HepG2 (cell line): ENCODE results near the gene DST. TPM values are rescaled to one million over a fixed set of nuclear protein-coding genes. Genes with fewer than 3 reads are reported as not detected.

Source experiments
- ATAC-seq: fragments of 200-7000 bp; cut with Tn5 transposase; 3 replicates; pipeline ENCODE4 v1.9.1; 2020; ENCODE audit warnings: mild to moderate bottlenecking, moderate library complexity
- BruUV-seq: library from RNA; stranded (reverse); fragments of 400-500 nt; replicated peaks from 2 replicates; lab custom pipeline; 2021; lab: Mats Ljungman, UMichigan
- CTCF ChIA-PET: fragments of 300-600 bp; formaldehyde crosslinking; extraction: SDS; loops from one replicate; lab custom pipeline; 2021; ENCODE audit warnings: low total read pairs, inconsistent platforms, low intra/inter-chr PET ratio; lab: Yijun Ruan, JAX
- POLR2A ChIA-PET: fragments of 350-600 bp; sonication (Branson Sonifier 250); formaldehyde crosslinking; loops from one replicate; lab custom pipeline; 2020; ENCODE audit warnings: antibody characterized with exemption, inconsistent platforms; lab: Yijun Ruan, JAX
- DNase-seq: peaks from one replicate; pipeline ENCODE4 v3.0.0-alpha.2; 2015; ENCODE audit warnings: low spot score
- FAIRE-seq: peaks from 3 replicates; lab custom pipeline; 2011; peaks lifted over from hg19 to GRCh38; lab: Jason Lieb, UNC
- H2AFZ ChIP-seq: one replicate; pipeline ENCODE4 v1.6.1; 2011; ENCODE audit warnings: low read length, inconsistent platforms
- H3K27ac ChIP-seq: fragments of 300-600 bp; 3 replicates; pipeline ENCODE4 v1.8.0; 2011; ENCODE audit warnings: mixed run types, mild to moderate bottlenecking, mixed read lengths, low read length, inconsistent platforms; ENCODE audit not compliant: insufficient read depth; ENCODE audit errors: extremely low read length
- H3K27me3 ChIP-seq, 2 experiments: fragments of 200-600 bp in 1 of 2; 2 replicates in 1 of 2; 3 replicates in 1 of 2; pipeline versions ENCODE4 v1.6.0 to v1.8.0; 2011; ENCODE audit warnings: low read length in 2 of 2, mild to moderate bottlenecking in 2 of 2, moderate library complexity in 2 of 2, inconsistent platforms in 1 of 2; ENCODE audit not compliant: insufficient read depth in 2 of 2, control insufficient read depth in 1 of 2
- H3K36me3 ChIP-seq, 2 experiments: fragments of 200-600 bp in 1 of 2; replicated peaks in 1 of 2; 2 replicates in 1 of 2; 3 replicates in 1 of 2; pipeline versions ENCODE4 v1.5.1 to v1.8.0; 2011; ENCODE audit warnings: low read length in 2 of 2, inconsistent platforms in 1 of 2; ENCODE audit not compliant: insufficient read depth in 2 of 2, control insufficient read depth in 1 of 2
- H3K4me1 ChIP-seq: 2 replicates; pipeline ENCODE4 v1.5.1; 2012; ENCODE audit warnings: low read length, inconsistent platforms; ENCODE audit not compliant: insufficient read depth
- H3K4me2 ChIP-seq: 2 replicates; pipeline ENCODE4 v1.6.0; 2011; ENCODE audit warnings: low read depth, low read length, inconsistent platforms
- H3K4me3 ChIP-seq, 3 experiments: fragments of 200-600 bp in 1 of 3; sonication (generic), shearing (Covaris generic) in 1 of 3; replicated peaks in 1 of 3; 2 replicates each; pipeline ENCODE4 v1.5.1; 2011 to 2016; ENCODE audit warnings: low read length in 3 of 3, inconsistent platforms in 2 of 3, low read depth in 2 of 3, mild to moderate bottlenecking in 2 of 3, control low read depth in 1 of 3, mixed read lengths in 1 of 3; ENCODE audit not compliant: insufficient read depth in 1 of 3
- H3K79me2 ChIP-seq: one replicate; pipeline ENCODE4 v1.6.1; 2011; ENCODE audit warnings: low read length, inconsistent platforms; ENCODE audit not compliant: insufficient read depth
- H3K9ac ChIP-seq: 2 replicates; pipeline ENCODE4 v1.6.0; 2011; ENCODE audit warnings: mild to moderate bottlenecking, low read depth, low read length, inconsistent platforms; ENCODE audit not compliant: insufficient read depth
- H3K9me3 ChIP-seq: 2 replicates; pipeline ENCODE4 v1.5.1; 2012; ENCODE audit warnings: mild to moderate bottlenecking, low read length
- H4K20me1 ChIP-seq: 2 replicates; pipeline ENCODE4 v1.6.0; 2011; ENCODE audit warnings: inconsistent platforms, mild to moderate bottlenecking, low read length, moderate library complexity; ENCODE audit not compliant: insufficient read depth
- ASH2L ChIP-seq: fragments of 300-600, 200-600 bp; sonication (generic); IDR thresholded peaks from 2 replicates; pipeline ENCODE4 v1.7.0; 2017; ENCODE audit warnings: low read depth, mild to moderate bottlenecking, moderate library complexity, mixed read lengths, low read length; ENCODE audit not compliant: insufficient read length
- JUND ChIP-seq: sonication (generic); formaldehyde crosslinking; IDR thresholded peaks from 2 replicates; pipeline ENCODE4 v1.8.0; 2022; ENCODE audit warnings: mild to moderate bottlenecking, missing genetic modification reagents
- KAT8 ChIP-seq: IDR thresholded peaks from 2 replicates; pipeline ENCODE4 v1.6.1; 2016; ENCODE audit warnings: missing genetic modification reagents, missing compliant biosample characterization
- NFATC3 ChIP-seq: sonication (generic); formaldehyde crosslinking; IDR thresholded peaks from 2 replicates; pipeline ENCODE4 v1.5.1; 2020; ENCODE audit warnings: mild to moderate bottlenecking, missing genetic modification reagents
- ONECUT2 ChIP-seq: sonication (generic); formaldehyde crosslinking; IDR thresholded peaks from 2 replicates; pipeline ENCODE4 v1.4.0; 2020; ENCODE audit warnings: missing genetic modification reagents
- PCBP2 ChIP-seq: fragments of 200-400 bp; formaldehyde crosslinking; optimal IDR thresholded peaks from 2 replicates; pipeline ENCODE3; 2018; ENCODE audit warnings: low read length, low read depth; ENCODE audit not compliant: poor library complexity, severe bottlenecking
- RFXAP ChIP-seq: sonication (generic); formaldehyde crosslinking; IDR thresholded peaks from 2 replicates; pipeline ENCODE4 v1.4.0; 2020; ENCODE audit warnings: missing genetic modification reagents, borderline replicate concordance
- SMAD9 ChIP-seq: sonication (generic); formaldehyde crosslinking; IDR thresholded peaks from 2 replicates; pipeline ENCODE4 v1.5.1; 2020; ENCODE audit warnings: mild to moderate bottlenecking, missing genetic modification reagents
- SRF ChIP-seq: IDR thresholded peaks from 2 replicates; pipeline ENCODE4 v1.6.1; 2011; ENCODE audit warnings: mild to moderate bottlenecking, low read depth, low read length, moderate library complexity
- TAF1 ChIP-seq: sonication (generic); formaldehyde crosslinking; IDR thresholded peaks from 2 replicates; pipeline ENCODE4 v1.4.0; 2020; ENCODE audit warnings: missing genetic modification reagents
- ZNF234 ChIP-seq: sonication (generic); formaldehyde crosslinking; conservative IDR thresholded peaks from 2 replicates; pipeline ENCODE4 v1.5.1; 2020; ENCODE audit warnings: mild to moderate bottlenecking, missing genetic modification reagents
- ZNF546 ChIP-seq: sonication (generic); formaldehyde crosslinking; conservative IDR thresholded peaks from 2 replicates; pipeline ENCODE4 v1.8.1; 2023; ENCODE audit warnings: mild to moderate bottlenecking, missing genetic modification reagents
- ZNF556 ChIP-seq: sonication (generic); formaldehyde crosslinking; IDR thresholded peaks from 2 replicates; pipeline ENCODE4 v1.4.0; 2020; ENCODE audit warnings: mild to moderate bottlenecking, missing genetic modification reagents, borderline replicate concordance
- ZNF569 ChIP-seq: sonication (generic); formaldehyde crosslinking; IDR thresholded peaks from 2 replicates; pipeline ENCODE4 v1.5.0; 2020; ENCODE audit warnings: mild to moderate bottlenecking, missing genetic modification reagents, moderate library complexity, borderline replicate concordance
- ZNF776 ChIP-seq: sonication (generic); formaldehyde crosslinking; IDR thresholded peaks from 2 replicates; pipeline ENCODE4 v1.4.0; 2020; ENCODE audit warnings: mild to moderate bottlenecking, missing genetic modification reagents
- WGBS: methylation state at CpG from one replicate; pipeline ENCODE4 v1.1.6; 2017; ENCODE audit warnings: low lambda C conversion rate; 5-methylcytosine and 5-hydroxymethylcytosine counted together
- in situ Hi-C: cut with HindIII; loops from 2 replicates; pipeline ENCODE4 v1.10.0; 2017; ENCODE audit warnings: low pct_unique_long_range_greater_than_20kb; ENCODE audit not compliant: extremely low pct_ligation_motif_present
- intact Hi-C: fragments of 100-400 bp; cut with micrococcal nuclease; formaldehyde crosslinking; loops from one replicate; pipeline ENCODE4 v1.10.0; 2022; ENCODE audit not compliant: unreplicated experiment
- polyA plus RNA-seq, 8 experiments: library from polyadenylated mRNA; depleted of rRNA in 3 of 8; stranded (reverse) in 7 of 8; unstranded in 1 of 8; fragments of >200 nt; fragmentation: Illumina TruSeq in 4 of 8; extraction: Trizol in 4 of 8; gene quantifications; 2 replicates each; pipeline versions ENCODE4 v1.2.1 to v1.2.3, GENCODE V29; 2011 to 2016; ENCODE audit warnings: low read depth in 4 of 8, missing spikeins in 1 of 8, mixed read lengths in 1 of 8; ENCODE audit not compliant: insufficient read depth in 1 of 8
- total RNA-seq, 5 experiments: library from RNA; depleted of rRNA; stranded (reverse); fragments of >200 nt; fragmentation: Illumina TruSeq; extraction: Trizol; gene quantifications; 2 replicates each; pipeline ENCODE4 v1.2.3, GENCODE V29; 2016; ENCODE audit warnings: low read depth in 1 of 5

The DST gene
- total and polyA plus RNA-seq, 2 of the 13 experiments (the other 11 are each of a cell fraction or from before 2014, with no cell fraction given), result 64.4 to 89.0 TPM

GRCh38 chr6:56445818-56446217 is 196.9 kb downstream of the DST start:
- FAIRE-seq (no peak), ATAC-seq (no peak), DNase-seq (no peak)
- Histone ChIP-seq H3K4me2 (no peak overlapping the region), H3K27ac (no peak overlapping the region), H4K20me1 (no peaks in the 10 kb centered on the region), H3K4me3 (no peak overlapping the region), H3K9me3 (no peaks in the 10 kb centered on the region), H3K79me2 (no peaks in the 10 kb centered on the region), H3K9ac (no peak overlapping the region), H3K27me3 (no peaks in the 10 kb centered on the region), H2AFZ (no peak overlapping the region), H3K4me1 (peaks cover 11% of the 10 kb centered on the region), H3K36me3 (no peaks in the 10 kb centered on the region)
- WGBS, result 66% methylated on average over 8 of the region's 8 CpGs
- no TSS peak for BruUV-seq
- intact Hi-C loops (no loop called here), in situ Hi-C loops (no loop called here)
- POLR2A ChIA-PET, result interaction anchor here (1.0 kb wide), 1 partner anchor 76 kb away, joined by 3 read pairs; no protein-coding TSS in a partner anchor
- no peak for TF ChIP-seq KAT8 (CRISPR knock-in tag)
- no peak for TF ChIP-seq ZNF556 (CRISPR knock-in tag)
- TF ChIP-seq ZNF776, result no peak
- no peak for TF ChIP-seq ZNF546 (CRISPR knock-in tag)
- no peak for TF ChIP-seq TAF1 (CRISPR knock-in tag)
- no peak for TF ChIP-seq RFXAP (CRISPR knock-in tag)
- no peak for TF ChIP-seq SMAD9 (CRISPR knock-in tag)
- no peak for TF ChIP-seq JUND (CRISPR knock-in tag)
- TF ChIP-seq NFATC3 (CRISPR knock-in tag), result no peak
- CTCF ChIA-PET, result no interaction called here

DNA sequence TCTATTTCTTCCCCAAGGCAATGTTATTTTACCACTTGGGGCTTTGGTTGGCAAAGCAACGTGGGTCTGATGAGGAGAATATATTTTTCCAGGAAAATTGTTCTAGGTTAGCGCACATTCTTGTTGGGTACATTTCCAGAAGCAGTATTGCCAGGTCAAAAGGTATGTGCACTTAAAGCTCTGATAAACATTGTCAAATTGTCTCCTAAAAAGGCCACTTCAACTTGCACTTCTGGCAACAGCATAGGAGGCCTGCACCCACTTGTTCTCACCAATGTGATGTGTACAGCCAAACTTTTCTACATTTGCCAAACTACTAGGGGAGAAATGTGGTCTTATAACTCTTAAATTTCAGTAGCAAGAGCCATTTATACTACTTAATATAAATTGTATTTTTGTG is 197.8 kb downstream of the DST start:
- TF ChIP-seq ZNF569 (CRISPR knock-in tag), result no peak
- no peak for TF ChIP-seq ONECUT2 (CRISPR knock-in tag)
- TF ChIP-seq ZNF234 (CRISPR knock-in tag), result no peak
- no peak for TF ChIP-seq ASH2L
- no peak for TF ChIP-seq SRF
- no peak for TF ChIP-seq PCBP2
- Histone ChIP-seq H2AFZ (no peak overlapping the region), H3K4me2 (no peak overlapping the region), H3K27ac (no peak overlapping the region), H3K27me3 (no peaks in the 10 kb centered on the region), H3K9me3 (peaks cover 6% of the 10 kb centered on the region), H3K79me2 (no peaks in the 10 kb centered on the region), H4K20me1 (no peaks in the 10 kb centered on the region), H3K4me3 (no peak overlapping the region), H3K36me3 (no peaks in the 10 kb centered on the region), H3K9ac (no peak overlapping the region), H3K4me1 (peaks cover under 1% of the 10 kb centered on the region)
- intact Hi-C loops (no loop called here), in situ Hi-C loops (no loop called here)
- ChIA-PET POLR2A (no interaction called here), CTCF (no interaction called here)
- no TSS peak for BruUV-seq
- WGBS, result 59% methylated on average over 2 of the region's 2 CpGs
- ATAC-seq, result no peak
- DNase-seq, result no peak
- no peak for FAIRE-seq
